HG03565 (cell line): ENCODE results near the gene AMH.

Experiments
- ATAC-seq: cut with Tn5 transposase; IDR thresholded peaks from one replicate; pipeline ENCODE4 v1.9.1; 2021; ENCODE audit warnings: mild to moderate bottlenecking, moderate library complexity; ENCODE audit not compliant: unreplicated experiment

Gene AMH

DNA sequence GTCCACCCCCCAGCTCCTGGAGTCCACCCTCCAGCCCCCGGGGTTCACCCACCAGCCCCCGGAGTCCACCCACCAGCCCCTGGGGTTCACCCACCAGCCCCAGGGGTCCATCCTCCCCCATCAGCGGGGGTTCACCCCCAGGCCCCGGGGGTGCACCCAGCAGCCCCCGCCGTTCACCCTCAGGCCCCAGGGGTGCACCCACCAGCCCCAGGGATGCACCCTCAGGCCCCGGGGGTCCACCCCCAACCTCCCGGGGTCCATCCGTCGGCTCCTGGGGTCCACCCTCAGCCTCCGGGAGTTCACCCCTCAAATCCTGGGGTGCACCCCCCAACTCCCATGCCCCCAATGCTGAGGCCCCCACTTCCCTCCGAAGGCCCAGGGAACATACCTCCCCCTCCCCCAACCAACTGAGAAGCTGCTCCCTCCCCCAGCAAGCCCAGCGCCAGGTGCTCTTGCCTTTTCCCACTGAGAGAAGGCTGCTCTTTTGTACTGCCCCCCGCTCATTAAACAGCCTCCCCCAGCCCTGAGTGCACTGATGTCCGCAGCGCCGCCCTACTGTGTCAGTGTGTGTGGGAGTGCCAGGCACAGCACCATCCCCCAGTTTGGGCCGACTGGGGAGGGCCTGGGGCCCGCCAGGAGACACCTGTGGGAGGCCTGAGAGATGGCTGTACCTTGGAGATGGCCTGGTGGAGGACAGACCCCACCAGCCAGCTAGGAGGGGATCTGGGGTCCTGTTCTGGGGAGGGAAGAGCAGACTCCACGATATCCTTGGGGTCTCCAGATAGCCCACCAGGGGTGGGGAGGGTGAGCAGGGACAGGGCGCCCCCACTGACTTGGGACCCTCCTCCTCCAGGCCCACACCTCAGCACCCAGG is 750 bp upstream of the AMH start:
- ATAC-seq, result no peak

DNA sequence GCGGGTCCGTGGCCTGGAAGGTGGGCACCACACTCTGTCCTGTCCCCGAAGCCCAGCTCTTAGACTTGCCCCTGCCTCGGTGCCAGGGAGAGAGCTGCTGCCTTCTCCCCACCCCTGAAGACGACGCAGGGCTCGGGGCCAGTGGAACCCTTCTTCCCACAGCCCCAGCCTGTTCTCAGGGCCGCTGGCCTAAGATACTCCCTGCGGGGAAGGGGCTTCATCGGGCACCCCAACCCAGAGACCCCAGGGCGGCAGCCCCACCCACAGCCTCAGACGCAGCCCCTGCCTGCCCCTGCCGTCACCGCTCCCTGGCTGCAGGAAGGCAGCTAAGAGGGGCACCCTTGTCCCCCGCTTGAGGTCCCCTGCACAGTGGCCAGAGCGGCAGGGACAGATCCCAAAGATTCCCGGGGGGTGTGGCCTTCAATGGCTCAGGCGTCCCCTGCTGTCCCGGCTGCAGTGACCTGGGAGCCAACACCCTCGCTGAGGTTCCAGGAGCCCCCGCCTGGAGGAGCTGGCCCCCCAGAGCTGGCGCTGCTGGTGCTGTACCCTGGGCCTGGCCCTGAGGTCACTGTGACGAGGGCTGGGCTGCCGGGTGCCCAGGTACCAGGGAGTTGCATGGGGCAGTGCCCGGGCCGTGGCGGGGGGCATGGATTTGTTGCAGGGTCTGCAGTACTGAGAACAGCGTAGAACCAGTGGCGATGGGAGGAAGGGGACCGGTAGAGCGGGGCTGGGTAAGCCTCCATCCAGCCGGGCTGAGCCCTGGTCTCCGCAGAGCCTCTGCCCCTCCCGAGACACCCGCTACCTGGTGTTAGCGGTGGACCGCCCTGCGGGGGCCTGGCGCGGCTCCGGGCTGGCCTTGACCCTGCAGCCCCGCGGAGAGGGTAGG is 1.0 kb downstream of the AMH start:
- no peak for ATAC-seq

DNA sequence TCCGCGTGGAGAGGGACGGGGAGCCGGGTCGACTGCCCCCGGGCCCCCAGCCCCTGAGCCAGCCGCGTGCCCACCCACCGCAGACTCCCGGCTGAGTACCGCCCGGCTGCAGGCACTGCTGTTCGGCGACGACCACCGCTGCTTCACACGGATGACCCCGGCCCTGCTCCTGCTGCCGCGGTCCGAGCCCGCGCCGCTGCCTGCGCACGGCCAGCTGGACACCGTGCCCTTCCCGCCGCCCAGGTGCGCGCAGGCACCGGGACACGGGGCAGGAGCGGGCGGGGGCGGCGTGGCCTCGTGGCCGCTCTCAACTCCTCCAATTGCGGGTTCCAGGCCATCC is 1.6 kb downstream of the AMH start:
- no peak for ATAC-seq

DNA sequence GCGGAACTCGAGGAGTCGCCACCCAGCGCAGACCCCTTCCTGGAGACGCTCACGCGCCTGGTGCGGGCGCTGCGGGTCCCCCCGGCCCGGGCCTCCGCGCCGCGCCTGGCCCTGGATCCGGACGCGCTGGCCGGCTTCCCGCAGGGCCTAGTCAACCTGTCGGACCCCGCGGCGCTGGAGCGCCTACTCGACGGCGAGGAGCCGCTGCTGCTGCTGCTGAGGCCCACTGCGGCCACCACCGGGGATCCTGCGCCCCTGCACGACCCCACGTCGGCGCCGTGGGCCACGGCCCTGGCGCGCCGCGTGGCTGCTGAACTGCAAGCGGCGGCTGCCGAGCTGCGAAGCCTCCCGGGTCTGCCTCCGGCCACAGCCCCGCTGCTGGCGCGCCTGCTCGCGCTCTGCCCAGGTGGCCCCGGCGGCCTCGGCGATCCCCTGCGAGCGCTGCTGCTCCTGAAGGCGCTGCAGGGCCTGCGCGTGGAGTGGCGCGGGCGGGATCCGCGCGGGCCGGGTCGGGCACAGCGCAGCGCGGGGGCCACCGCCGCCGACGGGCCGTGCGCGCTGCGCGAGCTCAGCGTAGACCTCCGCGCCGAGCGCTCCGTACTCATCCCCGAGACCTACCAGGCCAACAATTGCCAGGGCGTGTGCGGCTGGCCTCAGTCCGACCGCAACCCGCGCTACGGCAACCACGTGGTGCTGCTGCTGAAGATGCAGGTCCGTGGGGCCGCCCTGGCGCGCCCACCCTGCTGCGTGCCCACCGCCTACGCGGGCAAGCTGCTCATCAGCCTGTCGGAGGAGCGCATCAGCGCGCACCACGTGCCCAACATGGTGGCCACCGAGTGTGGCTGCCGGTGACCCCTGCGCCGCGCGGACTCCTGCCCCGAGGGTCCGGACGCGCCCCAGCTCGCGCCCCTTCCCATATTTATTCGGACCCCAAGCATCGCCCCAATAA is 2.3 kb downstream of the AMH start:
- no peak for ATAC-seq

DNA sequence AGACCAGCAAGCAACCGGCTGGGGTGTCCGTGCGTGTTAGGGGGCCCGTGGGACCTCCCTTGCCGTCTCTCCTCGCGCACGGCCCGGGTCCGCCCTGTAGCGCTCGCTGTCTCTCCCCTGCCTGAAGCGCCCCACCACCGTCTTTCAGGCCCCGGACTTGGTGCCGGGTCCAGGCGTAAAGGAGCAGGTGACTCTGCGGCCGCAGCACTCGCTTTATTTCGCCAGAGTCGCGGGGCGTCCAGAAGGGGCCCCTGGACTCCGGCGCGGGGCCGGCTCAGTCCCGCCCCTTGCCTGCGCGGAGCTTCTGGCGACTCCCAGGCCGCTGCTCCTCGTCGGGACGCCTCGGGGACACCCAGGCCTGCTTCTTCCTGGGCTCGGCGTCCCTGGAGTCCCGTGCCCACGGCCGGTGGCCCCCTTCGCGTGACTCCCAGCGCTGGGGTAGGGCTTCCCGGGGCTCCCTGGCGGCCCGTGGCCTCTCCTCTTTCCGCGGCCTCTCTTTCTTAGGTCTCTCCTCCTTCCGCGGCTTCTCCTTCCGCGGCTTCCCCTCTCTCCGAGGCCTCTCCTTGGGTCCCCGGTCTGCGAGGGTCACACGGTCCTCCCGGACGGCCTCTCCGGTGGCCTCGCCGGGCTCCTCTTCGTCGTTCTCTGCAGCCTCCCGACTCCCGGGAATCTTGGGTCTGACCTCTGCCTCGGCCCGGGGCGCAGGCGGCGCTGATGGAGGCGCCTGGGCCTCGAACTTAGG is 3.1 kb downstream of the AMH start:
- no peak for ATAC-seq

DNA sequence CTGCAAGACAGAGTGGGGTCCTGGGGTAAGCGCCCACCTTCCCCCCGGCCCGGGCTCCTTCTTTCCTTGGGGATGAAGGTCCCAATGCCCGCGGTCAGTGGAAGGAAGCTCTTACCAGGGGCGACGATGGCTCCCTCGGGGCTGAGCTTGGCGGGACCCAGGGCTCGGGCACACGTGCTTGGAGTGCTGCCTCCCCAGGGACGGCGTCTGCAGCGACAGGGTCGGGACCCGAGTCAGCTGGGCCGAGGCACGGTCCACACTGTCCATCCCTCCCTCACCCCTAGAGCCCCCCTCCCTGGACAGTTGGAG is 3.6 kb downstream of the AMH start:
- ATAC-seq, result no peak

DNA sequence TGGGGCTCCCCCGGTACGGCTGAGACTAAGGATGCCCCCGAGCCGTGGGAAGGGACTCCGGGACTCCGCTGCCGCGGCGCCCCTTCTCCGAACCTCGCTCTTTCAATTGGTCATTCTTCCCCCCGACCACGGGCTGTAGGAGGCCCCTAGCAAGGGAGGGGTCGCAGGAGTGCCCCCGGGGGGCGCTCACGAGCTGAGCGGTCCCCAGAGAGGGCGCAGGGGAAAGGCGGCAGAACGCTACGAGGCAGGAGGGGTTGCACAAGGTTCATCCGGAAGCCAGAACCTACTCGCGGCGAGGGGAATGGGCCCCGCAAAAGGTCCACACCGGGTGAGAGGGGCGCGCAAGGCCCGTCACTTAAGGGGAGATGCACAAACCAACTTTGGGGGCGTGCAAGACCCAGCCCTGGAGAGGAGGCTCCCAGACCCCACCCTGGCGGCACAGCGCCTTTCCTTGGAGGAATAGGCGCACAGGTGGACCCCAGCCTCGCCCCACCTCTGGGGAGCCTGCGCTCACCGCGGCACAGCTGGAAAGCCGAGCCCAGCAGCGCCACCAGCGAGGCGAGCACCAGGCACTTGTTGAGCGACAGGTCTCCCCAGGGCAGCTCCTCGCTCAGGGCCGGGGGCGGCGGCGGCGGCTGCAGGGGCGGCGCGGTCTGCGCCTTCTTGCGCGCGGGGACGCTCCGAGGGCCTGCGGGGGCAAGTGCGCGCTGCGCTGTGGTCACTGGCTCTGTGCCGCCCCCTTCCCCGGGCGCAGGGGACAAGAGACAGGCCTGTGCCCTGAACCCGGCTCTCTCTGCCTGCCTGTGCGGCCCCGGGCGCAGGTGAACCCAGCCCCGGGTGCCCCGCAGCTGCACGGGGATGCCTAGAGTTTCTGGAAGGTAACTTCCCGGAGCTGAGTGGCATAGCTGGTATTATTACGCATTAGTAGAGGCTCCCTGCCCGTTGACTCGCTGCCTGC is 4.3 kb downstream of the AMH start:
- ATAC-seq, result no peak

DNA sequence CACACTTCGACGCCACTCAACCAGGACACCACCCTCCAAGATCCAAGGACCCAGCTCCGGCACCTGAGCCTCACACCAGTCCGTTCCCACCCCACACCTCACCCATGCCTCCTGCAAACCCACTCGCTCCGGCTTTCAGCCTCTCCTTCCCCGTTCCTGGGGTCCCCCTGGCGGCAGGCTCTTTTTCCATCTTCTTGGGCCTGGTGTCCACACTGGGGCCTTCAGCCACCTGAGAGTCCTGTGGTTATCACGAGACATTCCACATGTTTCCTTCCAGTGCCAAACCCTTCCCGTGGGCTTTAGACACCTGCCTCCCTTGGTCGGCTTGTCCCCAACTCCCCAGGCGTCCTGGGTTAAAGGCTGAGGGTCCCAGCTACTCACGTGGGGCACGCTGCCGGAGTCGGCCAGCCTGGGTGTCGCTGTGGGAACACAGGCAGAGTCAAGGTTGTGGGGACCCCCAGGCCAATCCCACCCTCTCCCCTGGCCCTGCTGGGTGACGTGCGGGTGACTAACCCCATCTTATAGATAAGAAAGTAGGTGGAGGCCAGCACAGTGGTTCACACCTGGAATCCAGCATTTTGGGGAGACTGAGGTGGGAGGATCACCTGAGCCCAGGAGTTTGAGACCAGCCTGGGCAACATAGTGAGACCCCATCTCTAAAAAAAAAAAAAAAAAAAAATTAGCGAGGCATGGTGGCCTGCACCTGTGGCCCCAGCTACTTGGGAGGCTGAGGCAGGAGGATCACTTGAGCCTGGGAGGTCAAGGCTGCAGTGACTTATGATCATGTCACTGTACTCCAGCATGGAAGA is 5.1 kb downstream of the AMH start:
- ATAC-seq, result no peak

DNA sequence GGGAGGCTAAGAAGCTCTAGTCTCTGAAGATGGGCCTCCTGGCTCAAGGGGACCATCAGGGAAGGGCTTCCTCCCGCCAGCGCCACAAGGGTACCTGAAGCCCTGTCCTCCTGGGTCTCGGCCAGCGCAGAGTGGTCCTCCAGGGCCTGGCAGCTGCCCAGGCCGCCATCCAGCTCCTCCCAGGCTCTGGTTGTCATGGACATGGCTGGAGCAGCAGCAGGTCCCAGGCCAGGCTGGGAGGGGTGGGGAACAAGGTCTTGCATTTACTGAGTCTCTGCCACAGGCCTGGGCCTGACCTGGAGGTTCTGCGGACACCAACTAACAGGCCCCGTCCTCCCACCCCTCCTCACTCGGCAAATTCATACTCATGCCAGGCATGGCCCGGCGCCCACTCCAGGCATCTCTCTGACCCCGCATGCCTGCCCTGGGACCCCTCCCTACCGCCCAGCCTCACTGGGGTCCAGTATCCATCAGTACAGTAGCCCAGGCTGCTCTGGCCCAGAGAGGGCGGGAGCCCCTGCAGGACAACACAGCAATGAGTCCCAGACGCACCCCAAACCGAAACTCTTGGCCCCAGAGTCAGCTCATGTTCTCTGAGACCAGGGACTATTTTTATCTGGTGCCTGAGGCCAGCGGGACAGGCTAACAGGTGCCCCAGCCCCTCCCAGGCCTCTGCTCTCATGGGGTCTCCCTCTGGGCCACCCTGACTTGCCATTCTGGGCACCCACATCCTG is 6.2 kb downstream of the AMH start:
- ATAC-seq, result no peak

DNA sequence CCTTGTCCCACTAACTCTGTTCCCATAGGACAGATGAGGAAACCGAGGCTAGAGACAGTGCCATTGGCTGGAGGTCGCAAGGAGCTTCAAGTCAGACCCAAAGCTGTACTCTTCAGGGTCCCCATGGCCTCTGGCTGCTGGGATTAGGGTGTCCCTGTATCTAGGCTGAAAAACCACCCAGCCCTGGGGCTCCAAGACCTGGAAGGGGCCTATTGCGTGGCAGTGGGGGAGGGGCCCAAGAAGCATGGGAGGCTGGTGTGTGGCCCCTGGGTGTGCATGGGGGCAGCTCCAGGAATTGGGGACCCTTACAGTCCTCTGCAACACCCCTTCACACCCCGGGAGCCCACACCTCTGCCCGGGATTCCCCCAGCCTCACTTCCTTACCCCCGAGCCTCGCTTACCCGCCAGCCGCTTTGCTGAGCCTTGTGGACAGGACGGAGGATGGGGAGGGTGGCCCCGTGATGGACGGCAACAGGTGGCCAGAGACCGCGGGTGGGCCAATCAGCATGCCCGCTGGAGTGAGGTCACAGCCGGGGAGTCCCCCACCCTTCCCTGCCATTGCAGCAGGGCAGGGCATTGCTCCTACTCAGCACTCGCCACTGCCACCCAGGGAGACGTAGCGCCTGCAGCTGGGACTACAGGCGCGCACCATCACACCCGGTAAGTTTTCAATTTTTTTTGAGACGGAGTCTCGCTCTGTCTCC is 7.0 kb downstream of the AMH start, which contains the start of gene JSRP1:
TSS of gene JSRP1 (minus strand) at position 436 of the 704 bp plus-strand sequence. CDS start 1,103 bp downstream, outside the sequence.
- ATAC-seq, result no peak

DNA sequence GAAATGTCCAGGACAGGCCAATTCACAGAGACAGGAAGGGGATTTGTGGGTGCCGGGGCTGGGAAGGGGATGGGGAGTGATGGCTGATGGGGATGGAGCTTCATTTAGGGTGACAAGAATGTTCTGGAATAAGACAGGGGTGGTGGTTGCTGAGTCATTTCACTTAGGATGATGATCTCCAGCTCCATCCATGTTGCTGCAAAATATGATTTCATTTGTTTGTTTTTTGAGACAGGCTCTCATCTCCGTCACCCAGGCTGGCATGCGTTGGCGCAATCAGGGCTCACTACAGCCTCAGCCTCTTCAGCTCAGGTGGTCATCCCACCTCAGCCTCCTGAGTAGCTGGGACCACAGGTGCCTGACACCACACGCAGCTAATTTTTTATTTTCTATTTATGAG is 10.2 kb downstream of the AMH start:
- no peak for ATAC-seq

DNA sequence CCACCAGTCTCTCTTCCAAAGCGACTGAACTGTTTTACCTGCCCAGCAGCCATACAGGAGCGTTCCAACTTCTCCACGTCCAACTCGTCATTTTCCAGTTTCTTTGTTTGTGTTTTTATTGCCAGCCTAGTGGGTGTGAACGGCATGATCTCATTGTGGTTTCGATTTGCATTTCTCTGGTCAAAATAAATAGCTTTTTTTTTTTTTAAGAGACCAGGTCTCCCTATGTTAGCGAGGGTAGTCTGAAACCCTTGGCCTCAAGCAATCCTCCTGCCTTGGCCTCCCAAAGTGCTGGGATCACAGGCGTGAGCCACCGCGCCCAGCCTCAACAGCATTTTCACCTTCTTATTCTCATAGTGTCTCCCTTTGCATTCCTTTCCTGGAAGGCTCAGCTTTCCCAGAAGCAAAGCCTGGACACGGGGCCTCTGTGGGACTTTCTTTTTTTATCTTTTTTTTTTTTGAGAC is 11.2 kb downstream of the AMH start:
- ATAC-seq, result no peak

DNA sequence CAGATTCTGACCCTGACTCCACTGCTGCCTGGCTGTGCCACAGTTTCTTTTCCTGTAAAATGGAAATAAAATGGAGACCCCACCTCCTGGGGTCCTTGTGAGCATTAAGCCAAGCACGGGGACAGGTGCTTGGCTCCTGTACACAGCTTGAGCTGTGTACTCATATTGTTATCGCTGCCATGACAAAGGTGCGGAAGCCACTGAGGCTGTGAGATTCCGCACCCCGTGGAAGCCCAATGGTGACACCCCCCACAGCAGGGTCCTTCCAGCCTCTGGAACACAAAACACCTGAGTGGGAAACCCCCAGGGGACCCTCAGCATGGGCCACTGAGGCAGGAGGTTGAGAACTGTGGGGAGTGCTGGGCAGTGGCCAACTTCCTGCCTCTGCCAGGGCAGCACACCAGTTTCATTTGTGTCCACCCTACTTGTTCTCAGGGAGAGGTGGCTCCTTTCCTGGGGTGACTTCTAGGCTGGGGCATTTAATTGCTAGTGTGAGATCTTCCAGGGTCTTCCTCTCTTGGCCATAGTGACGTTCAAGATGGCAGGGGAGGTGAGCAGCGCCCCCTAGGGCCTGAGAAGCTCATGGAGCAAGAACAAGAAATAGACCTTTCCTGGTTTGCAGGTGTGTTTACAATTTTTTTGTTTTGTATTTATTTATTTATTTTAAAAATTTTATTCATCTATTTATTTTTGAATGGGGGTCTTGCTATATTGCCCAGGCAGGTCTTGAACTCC is 12.5 kb downstream of the AMH start:
- ATAC-seq, result no peak

DNA sequence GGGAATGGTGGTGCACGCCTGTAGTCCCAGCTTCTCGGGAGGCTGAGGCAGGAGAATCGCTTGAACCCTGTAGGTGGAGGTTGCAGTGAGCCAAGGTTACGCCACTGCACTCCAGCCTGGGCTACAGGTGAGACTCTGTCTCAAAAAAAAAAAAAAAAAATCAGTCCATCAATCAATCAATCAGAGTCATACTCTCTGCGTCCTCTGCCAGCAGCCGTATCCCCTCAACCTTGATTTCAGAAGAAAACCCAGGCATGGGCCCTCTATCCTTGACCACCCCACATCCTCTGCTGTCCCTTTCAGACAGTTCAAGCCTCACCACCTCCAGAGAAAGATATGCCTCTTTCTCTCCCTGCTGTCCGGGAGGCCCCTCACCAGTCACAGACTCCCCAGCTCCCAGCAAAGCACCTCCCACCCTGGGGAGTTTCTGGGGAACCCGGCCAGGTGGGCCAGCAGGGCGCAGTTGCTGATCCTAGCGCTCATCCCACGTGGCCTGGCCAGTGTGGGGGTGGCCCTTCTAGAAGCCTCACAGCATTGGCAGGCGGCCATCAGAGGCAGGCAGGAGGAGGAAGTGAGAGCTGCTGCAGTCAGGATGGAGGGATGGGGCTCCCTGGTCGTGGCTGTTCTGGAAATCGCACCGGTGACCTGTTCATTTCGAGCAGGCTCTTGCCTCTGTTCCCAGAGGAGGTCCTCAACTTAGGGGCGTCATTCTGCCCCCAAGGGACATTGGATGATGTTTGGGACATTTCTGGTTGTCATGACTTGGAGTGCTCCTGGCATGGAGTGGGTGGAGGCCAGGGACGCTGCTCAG is 17.3 kb downstream of the AMH start:
- ATAC-seq, result no peak

DNA sequence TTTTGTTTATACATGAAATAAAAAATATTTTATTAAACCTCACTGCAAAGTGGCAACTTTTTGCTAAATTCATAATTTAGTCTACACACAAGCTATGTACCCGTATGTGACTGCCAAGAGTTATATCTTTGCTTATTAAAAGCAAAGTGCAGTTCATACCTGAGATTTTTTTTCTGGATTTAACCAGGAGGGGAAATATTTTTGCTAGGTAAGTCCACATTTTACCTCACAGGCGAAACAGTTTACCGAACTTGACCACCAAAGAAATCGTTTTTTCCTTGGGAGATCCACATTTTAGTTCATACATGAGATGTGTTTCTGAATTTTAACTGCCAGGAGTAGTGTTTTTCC is 19.3 kb downstream of the AMH start:
- ATAC-seq, result no peak

DNA sequence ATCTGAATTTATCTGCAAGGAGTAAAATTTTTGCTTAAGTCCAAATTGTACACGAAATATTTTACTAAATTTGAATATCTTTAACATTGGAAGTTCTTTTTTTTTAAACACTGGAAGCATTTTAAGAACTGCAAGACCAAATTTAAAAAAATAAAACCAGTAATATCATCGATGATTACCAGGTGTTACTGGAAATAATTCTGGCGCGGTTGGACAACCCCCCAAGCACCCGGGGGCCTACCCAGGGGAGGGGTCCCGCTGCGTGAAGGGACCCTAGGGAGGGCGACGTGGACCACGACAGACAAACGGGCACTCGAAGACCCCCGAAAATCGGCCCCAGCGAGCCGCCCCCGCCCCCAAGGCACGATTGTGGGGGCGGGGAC is 19.7 kb downstream of the AMH start:
- ATAC-seq, result no peak
